ENCODE data around the gene SERPINA10.

The SERPINA10 gene

GRCh38 chr14:94292872-94293577, at the start of gene SERPINA10:
Gene SERPINA10 (minus strand): TSS chr14:94293268. CDS start chr14:94290593, 2,675 bp downstream.
- DNase-seq (ENCODE audit: low read depth), result no peak

- DNase-seq (ENCODE audit: low read depth), result peak; percentile 99
Observed at GRCh38 chr14:94342334-94342934, 49.4 kb upstream of the SERPINA10 start.

- DNase-seq (ENCODE audit: low read depth), result no peak
Observed at GRCh38 chr14:94341656-94342333, 48.7 kb upstream of the SERPINA10 start.

- no peak for DNase-seq (ENCODE audit: low read depth)
Observed at GRCh38 chr14:94340533-94340932, 47.5 kb upstream of the SERPINA10 start.

GRCh38 chr14:94338023-94338422, 45.0 kb upstream of the SERPINA10 start:
- DNase-seq (ENCODE audit: low read depth), result no peak

- DNase-seq (ENCODE audit: low read depth), result peak; percentile 63
Observed at GRCh38 chr14:94337274-94337673, 44.2 kb upstream of the SERPINA10 start.

GRCh38 chr14:94334872-94335271, 41.8 kb upstream of the SERPINA10 start:
- no peak for DNase-seq (ENCODE audit: low read depth)

GRCh38 chr14:94332587-94332986, 39.5 kb upstream of the SERPINA10 start:
- DNase-seq (ENCODE audit: low read depth), result no peak

- no peak for DNase-seq (ENCODE audit: low read depth)
Observed at GRCh38 chr14:94332063-94332583, 39.1 kb upstream of the SERPINA10 start.

GRCh38 chr14:94331462-94331861, 38.4 kb upstream of the SERPINA10 start:
- DNase-seq (ENCODE audit: low read depth), result no peak

- no peak for DNase-seq (ENCODE audit: low read depth)
Observed at GRCh38 chr14:94330857-94331256, 37.8 kb upstream of the SERPINA10 start.

GRCh38 chr14:94330432-94330831, 37.4 kb upstream of the SERPINA10 start:
- no peak for DNase-seq (ENCODE audit: low read depth)

- no peak for DNase-seq (ENCODE audit: low read depth)
Observed at GRCh38 chr14:94329857-94330256, 36.8 kb upstream of the SERPINA10 start.

- DNase-seq (ENCODE audit: low read depth), result no peak
Observed at GRCh38 chr14:94328196-94328595, 35.1 kb upstream of the SERPINA10 start.

- DNase-seq (ENCODE audit: low read depth), result peak; percentile 49
Observed at GRCh38 chr14:94322648-94323570, 29.8 kb upstream of the SERPINA10 start, which contains the start of gene SERPINA6. Gene SERPINA6 (minus strand): TSS chr14:94323336. CDS start chr14:94314648, 8,688 bp downstream.

GRCh38 chr14:94321421-94322271, 28.6 kb upstream of the SERPINA10 start:
- DNase-seq (ENCODE audit: low read depth), result no peak

GRCh38 chr14:94320243-94320642, 27.2 kb upstream of the SERPINA10 start:
- no peak for DNase-seq (ENCODE audit: low read depth)

- peak; percentile 63 for DNase-seq (ENCODE audit: low read depth)
Observed at GRCh38 chr14:94317259-94317658, 24.2 kb upstream of the SERPINA10 start.

GRCh38 chr14:94316692-94317091, 23.6 kb upstream of the SERPINA10 start:
- no peak for DNase-seq (ENCODE audit: low read depth)

- DNase-seq (ENCODE audit: low read depth), result no peak
Observed at GRCh38 chr14:94314890-94315289, 21.8 kb upstream of the SERPINA10 start.

All from fibroblast of gingiva (primary cell).